Spleen (tissue), 11 donors: Measurements from ENCODE around the gene KRT17. TPM values are rescaled to one million over a fixed set of nuclear protein-coding genes. Genes with fewer than 3 reads are reported as not detected.

ENCODE experiments used
- DNase-seq: peaks from one replicate; pipeline ENCODE4 v3.0.0-alpha.2; 2020
- H3K27ac ChIP-seq, 8 donors: fragments of 200-600 bp; sonication (generic) in 7 of 8; 1 replicate in 4 of 8; 2 replicates in 4 of 8; pipeline versions ENCODE4 v1.5.0 to v1.8.0; 2016 to 2021; ENCODE audit warnings: inconsistent platforms in 4 of 8, mild to moderate bottlenecking in 4 of 8, moderate library complexity in 1 of 8
- H3K27me3 ChIP-seq, 7 donors: fragments of 200-600 bp; sonication (generic) in 6 of 7; replicated peaks in 1 of 7; 1 replicate in 4 of 7; 2 replicates in 3 of 7; pipeline versions ENCODE4 v1.5.0 to v1.8.0; 2016 to 2021; ENCODE audit warnings: inconsistent platforms in 3 of 7, mild to moderate bottlenecking in 1 of 7
- H3K36me3 ChIP-seq, 6 donors: fragments of 200-600 bp; sonication (generic) in 5 of 6; 1 replicate in 4 of 6; 2 replicates in 2 of 6; pipeline versions ENCODE4 v1.5.0 to v1.8.0; 2016 to 2021; ENCODE audit warnings: inconsistent platforms in 2 of 6
- H3K4me1 ChIP-seq, 6 donors: fragments of 200-600 bp; sonication (generic) in 5 of 6; 1 replicate in 3 of 6; 2 replicates in 3 of 6; pipeline versions ENCODE4 v1.5.0 to v1.8.0; 2016 to 2021; ENCODE audit warnings: inconsistent platforms in 3 of 6
- H3K4me3 ChIP-seq, 8 donors: fragments of 200-600 bp; sonication (generic) in 7 of 8; 1 replicate in 4 of 8; 2 replicates in 4 of 8; pipeline versions ENCODE4 v1.5.0 to v1.8.0; 2016 to 2021; ENCODE audit warnings: inconsistent platforms in 4 of 8, mild to moderate bottlenecking in 4 of 8, moderate library complexity in 2 of 8
- H3K9me3 ChIP-seq, 8 donors: fragments of 200-600 bp; sonication (generic) in 7 of 8; 1 replicate in 4 of 8; 2 replicates in 4 of 8; pipeline versions ENCODE4 v1.5.0 to v1.8.0; 2016 to 2021; ENCODE audit warnings: inconsistent platforms in 4 of 8
- POLR2A ChIP-seq, 3 donors: fragments of 450-650 bp; IDR thresholded peaks; one replicate each; pipeline ENCODE4 v1.5.1; 2017; ENCODE audit warnings: antibody characterized with exemption in 3 of 3, mild to moderate bottlenecking in 1 of 3
- POLR2AphosphoS5 ChIP-seq, 3 donors: sonication (generic); formaldehyde crosslinking; IDR thresholded peaks; one replicate each; pipeline ENCODE4 v1.5.1; 2017; ENCODE audit warnings: antibody characterized with exemption in 3 of 3
- WGBS, 5 donors: extraction: QIAGEN DNeasy Blood & Tissue Kit in 3 of 5; methylation state at CpG; one replicate each; pipeline versions ENCODE4 v1.1.5 to v1.1.7; 2013 to 2018; 5-methylcytosine and 5-hydroxymethylcytosine counted together
- intact Hi-C: fragments of 100-400 bp; cut with DNase I; formaldehyde crosslinking; loops from one replicate; pipeline ENCODE4 v1.15.0; 2023; ENCODE audit warnings: low total_unique reads
- polyA plus RNA-seq, 3 donors: library from polyadenylated mRNA; stranded (reverse); fragments of 200-250 nt; gene quantifications; one replicate each; pipeline ENCODE4 v1.2.1, GENCODE V29; 2013
- total RNA-seq, 7 donors: library from RNA; depleted of rRNA in 3 of 7; stranded (reverse); fragments of >200 nt in 3 of 7; fragmentation: NEBNext Ultra II Directional in 4 of 7; extraction: Animal tissue kit (Norgen Biotek cat#: 25700) in 4 of 7; gene quantifications; one replicate each; pipeline versions ENCODE4 v1.1.0 to v1.2.1, GENCODE V29; 2016 to 2021
- TF ChIP-seq, protein P1 (sequence below), 11 experiments: fragments of 200-600 bp in 7 of 11; fragments of 450-650 bp in 4 of 11; sonication (generic) in 4 of 11; IDR thresholded peaks in 8 of 11; conservative IDR thresholded peaks in 3 of 11; 1 replicate in 7 of 11; 2 replicates in 4 of 11; pipeline versions ENCODE4 v1.4.0 to v1.8.0; 2016 to 2021; ENCODE audit warnings: antibody characterized with exemption in 11 of 11, inconsistent platforms in 4 of 11, mild to moderate bottlenecking in 1 of 11
- donor health status: healthy with polysubstance abuse.
- donor health status: DM: no; HTN: no; CAD: no; lungs with moderate emphysema.
- donor health status: DM: no; HTN: no; CAD: no.
- donor health status: Bipolar disorder and iron deficiency.
- donor health status: healthy.
- donor health status: DM: no; HTN: no; CAD: no.
- donor health status: DM: yes; HTN: yes; CAD: no.

The KRT17 gene
- total and polyA plus RNA-seq, 10 donors = 0.58 to 1.2 (median 0.70) TPM; not detected in 7

DNA sequence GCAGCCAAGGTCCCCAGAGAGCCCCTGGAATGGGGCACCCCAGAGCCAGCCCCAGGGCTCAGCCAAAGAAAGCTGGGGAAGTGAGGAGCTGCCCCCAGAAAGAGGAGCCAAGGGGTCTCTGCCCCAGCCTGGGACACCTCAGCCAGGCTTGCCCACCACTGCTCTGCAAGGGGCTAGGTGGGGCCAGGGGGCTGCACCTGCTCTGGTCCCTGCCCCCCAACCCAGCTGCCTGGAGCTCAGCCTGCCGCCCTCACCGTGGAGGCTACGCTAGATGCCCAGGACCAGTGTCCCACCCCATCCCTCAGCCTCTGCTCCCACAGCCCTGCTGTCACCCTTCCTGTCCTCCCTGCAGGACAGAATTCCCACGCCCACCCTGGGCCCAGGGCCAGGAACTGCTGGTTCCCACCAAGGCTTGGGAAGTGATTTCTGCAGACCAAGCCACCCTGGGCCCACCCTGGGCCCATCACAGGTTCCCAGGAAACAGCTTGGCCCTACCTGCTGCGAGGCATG is 28.1 kb upstream of the KRT17 start:
- H3K27me3 ChIP-seq = no peaks in the 10 kb centered on the region
- no peaks in the 10 kb centered on the region for H3K9me3 ChIP-seq
- no peak overlapping the region for H3K4me3 ChIP-seq
- H3K4me1 ChIP-seq = peaks cover 10 to 20% (median 14%) of the 10 kb centered on the region in 6 donors
- no peaks in the 10 kb centered on the region for H3K36me3 ChIP-seq
- WGBS, 5 donors = 79 to 86% (median 83%) methylated on average over 1 to 5 of the region's 5 CpGs
- intact Hi-C loops = no loop called here
- no peak overlapping the region for H3K27ac ChIP-seq
- peak; percentile 59 for DNase-seq
- TF ChIP-seq, protein P1, sequence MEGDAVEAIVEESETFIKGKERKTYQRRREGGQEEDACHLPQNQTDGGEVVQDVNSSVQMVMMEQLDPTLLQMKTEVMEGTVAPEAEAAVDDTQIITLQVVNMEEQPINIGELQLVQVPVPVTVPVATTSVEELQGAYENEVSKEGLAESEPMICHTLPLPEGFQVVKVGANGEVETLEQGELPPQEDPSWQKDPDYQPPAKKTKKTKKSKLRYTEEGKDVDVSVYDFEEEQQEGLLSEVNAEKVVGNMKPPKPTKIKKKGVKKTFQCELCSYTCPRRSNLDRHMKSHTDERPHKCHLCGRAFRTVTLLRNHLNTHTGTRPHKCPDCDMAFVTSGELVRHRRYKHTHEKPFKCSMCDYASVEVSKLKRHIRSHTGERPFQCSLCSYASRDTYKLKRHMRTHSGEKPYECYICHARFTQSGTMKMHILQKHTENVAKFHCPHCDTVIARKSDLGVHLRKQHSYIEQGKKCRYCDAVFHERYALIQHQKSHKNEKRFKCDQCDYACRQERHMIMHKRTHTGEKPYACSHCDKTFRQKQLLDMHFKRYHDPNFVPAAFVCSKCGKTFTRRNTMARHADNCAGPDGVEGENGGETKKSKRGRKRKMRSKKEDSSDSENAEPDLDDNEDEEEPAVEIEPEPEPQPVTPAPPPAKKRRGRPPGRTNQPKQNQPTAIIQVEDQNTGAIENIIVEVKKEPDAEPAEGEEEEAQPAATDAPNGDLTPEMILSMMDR (IDR thresholded peaks at IDR 0.05 in 8 of 11, conservative IDR thresholded peaks at IDR 0.05 in 3 of 11) = no peak
- no peak for TF ChIP-seq POLR2A (IDR thresholded peaks at IDR 0.05)
- TF ChIP-seq POLR2AphosphoS5 (IDR thresholded peaks at IDR 0.05) = no peak

DNA sequence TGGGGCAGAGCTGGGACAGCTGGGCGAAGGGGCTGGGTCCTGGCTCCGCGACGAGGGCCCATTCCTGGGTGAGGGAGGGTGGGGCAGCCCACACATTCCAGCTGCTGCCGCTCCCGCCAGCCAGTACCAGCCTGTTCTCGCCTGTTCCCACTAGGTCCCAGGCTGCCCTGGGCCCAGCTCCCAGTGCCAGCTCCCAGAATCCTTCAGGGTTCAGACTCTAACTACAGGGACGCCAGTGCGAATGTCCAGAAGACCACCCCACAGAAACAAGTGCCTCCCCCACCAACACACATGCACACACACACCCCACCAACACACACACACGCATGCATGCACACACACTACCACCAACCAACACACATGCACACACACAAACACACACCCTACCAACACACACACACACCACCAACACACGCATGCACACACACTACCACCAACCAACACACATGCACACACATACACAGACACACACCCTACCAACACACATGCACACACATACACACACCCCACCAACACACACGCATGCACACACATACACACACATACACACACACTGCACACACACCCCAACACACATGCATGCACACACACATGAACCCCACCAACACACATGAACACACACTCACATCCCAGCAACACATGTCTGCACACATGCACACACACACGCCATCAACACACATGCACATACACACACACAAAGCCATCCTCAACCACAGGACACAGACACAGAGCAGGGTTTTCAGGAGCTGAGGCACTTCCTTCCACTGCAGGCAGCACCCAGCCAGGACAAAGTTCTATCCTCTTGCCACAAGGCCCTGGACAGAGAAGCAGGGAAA is 27.5 kb upstream of the KRT17 start:
- Histone ChIP-seq H3K4me3 (no peak overlapping the region), H3K36me3 (no peaks in the 10 kb centered on the region), H3K9me3 (no peaks in the 10 kb centered on the region), H3K4me1 (peaks cover 10 to 23% (median 14%) of the 10 kb centered on the region in 6 donors), H3K27me3 (no peaks in the 10 kb centered on the region), H3K27ac (no peak overlapping the region)
- DNase-seq = peak; percentile 67
- WGBS, 5 donors = 89 to 97% (median 91%) methylated on average over 9 to 13 of the region's 13 CpGs
- intact Hi-C loops = no loop called here
- TF ChIP-seq, protein P1 (IDR thresholded peaks at IDR 0.05 in 8 of 11, conservative IDR thresholded peaks at IDR 0.05 in 3 of 11) = no peak
- TF ChIP-seq POLR2A (IDR thresholded peaks at IDR 0.05) (no peak), POLR2AphosphoS5 (IDR thresholded peaks at IDR 0.05) (no peak)

DNA sequence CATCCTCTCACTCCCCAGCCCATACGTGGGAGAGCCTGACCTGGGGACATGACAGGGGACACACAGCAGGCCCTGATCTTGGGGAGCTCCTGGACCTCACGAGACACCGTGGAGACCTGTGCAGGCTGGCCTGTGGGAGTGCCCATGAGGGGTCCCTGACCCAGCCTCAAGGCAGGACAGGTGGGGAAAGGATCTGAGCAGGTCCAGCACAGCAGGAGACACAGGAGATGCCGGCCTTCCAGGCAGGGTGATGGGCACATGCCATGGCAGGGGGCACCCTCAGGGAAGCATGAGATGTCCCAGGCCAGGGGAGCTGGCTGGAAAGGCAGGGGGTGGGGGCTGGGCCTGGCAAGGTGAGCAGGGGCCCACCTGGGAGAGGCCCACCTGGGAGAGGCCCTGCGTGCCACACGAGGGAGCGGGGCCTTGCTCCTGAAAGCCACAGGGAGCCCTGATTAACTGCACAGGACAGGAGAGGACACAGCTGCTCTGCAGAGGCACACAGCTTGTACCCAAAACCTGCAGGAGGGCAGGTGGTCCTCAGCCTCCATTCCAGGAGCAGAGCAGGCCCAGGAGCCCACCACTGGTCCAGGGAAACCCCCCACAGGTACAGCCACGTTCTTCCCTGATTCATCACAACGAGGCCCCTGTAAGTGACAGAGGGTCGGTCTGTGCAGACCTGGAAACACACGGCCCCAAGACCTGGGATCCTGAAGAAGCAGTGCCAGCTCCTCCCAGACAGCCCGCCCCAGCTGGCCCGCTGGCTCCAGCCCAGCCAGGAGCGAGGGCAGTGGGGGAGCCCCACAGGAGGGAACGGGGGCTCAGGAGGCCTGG is 26.6 kb upstream of the KRT17 start:
- Histone ChIP-seq H3K4me3 (no peak overlapping the region), H3K4me1 (peaks cover 10 to 24% (median 14%) of the 10 kb centered on the region in 6 donors), H3K27me3 (no peaks in the 10 kb centered on the region), H3K9me3 (no peaks in the 10 kb centered on the region), H3K36me3 (no peaks in the 10 kb centered on the region), H3K27ac (no peak overlapping the region)
- WGBS, 5 donors = 76 to 84% (median 81%) methylated on average over 8 to 15 of the region's 15 CpGs
- TF ChIP-seq POLR2AphosphoS5 (IDR thresholded peaks at IDR 0.05) = no peak
- TF ChIP-seq, protein P1 (IDR thresholded peaks at IDR 0.05 in 8 of 11, conservative IDR thresholded peaks at IDR 0.05 in 3 of 11) = no peak
- no peak for TF ChIP-seq POLR2A (IDR thresholded peaks at IDR 0.05)
- intact Hi-C loops = no loop called here
- peak; percentile 67 for DNase-seq
